Measurements from ENCODE around the gene KLHL36. TPM values are rescaled to one million over a fixed set of nuclear protein-coding genes. Genes with fewer than 3 reads are reported as not detected.

The KLHL36 gene
- total RNA-seq, 1 donor from 2014 or later, result 78.5 TPM

DNA sequence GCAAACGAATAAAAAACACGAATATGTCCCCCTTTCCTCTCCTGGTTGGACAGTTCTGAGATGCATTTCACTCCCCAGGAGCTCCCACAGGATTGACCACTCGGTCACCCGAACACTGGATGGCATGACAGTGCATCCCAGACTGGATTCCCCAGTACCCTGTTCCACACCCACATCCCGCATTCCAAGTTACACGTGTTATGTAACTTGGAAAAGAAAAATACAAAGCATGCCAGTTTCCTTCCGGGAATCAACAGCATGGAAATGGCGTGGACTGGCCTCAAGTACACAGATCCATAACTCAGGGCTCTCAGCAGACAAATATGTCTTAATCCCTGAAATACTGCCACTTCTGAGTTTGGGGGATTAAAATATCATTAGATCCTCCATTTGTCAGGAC is 12.6 kb upstream of the KLHL36 start:
- Histone ChIP-seq H3K27me3 (ENCODE audit: control insufficient read depth, insufficient read depth, low read length) (no peaks in the 10 kb centered on the region), H3K36me3 (ENCODE audit: control insufficient read depth, insufficient read depth, low read length) (no peaks in the 10 kb centered on the region), H3K4me3 (ENCODE audit: low read depth, low read length) (no peak overlapping the region)
- TF ChIP-seq, protein P1, sequence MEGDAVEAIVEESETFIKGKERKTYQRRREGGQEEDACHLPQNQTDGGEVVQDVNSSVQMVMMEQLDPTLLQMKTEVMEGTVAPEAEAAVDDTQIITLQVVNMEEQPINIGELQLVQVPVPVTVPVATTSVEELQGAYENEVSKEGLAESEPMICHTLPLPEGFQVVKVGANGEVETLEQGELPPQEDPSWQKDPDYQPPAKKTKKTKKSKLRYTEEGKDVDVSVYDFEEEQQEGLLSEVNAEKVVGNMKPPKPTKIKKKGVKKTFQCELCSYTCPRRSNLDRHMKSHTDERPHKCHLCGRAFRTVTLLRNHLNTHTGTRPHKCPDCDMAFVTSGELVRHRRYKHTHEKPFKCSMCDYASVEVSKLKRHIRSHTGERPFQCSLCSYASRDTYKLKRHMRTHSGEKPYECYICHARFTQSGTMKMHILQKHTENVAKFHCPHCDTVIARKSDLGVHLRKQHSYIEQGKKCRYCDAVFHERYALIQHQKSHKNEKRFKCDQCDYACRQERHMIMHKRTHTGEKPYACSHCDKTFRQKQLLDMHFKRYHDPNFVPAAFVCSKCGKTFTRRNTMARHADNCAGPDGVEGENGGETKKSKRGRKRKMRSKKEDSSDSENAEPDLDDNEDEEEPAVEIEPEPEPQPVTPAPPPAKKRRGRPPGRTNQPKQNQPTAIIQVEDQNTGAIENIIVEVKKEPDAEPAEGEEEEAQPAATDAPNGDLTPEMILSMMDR (IDR thresholded peaks at IDR 0.05; ENCODE audit: insufficient read depth, low read length, poor library complexity, severe bottlenecking), result no peak
- no peak for DNase-seq (ENCODE audit: low read depth)

- TF ChIP-seq, protein P1 (IDR thresholded peaks at IDR 0.05; ENCODE audit: insufficient read depth, low read length, poor library complexity, severe bottlenecking), result no peak
- Histone ChIP-seq H3K36me3 (ENCODE audit: control insufficient read depth, insufficient read depth, low read length) (no peaks in the 10 kb centered on the region), H3K4me3 (ENCODE audit: low read depth, low read length) (no peak overlapping the region), H3K27me3 (ENCODE audit: control insufficient read depth, insufficient read depth, low read length) (no peaks in the 10 kb centered on the region)
- DNase-seq (ENCODE audit: low read depth), result no peak
These were observed 10.6 kb upstream of the KLHL36 start for GRCh38 chr16:84637709-84638108.

GRCh38 chr16:84638231-84638806 is 10.0 kb upstream of the KLHL36 start:
- Histone ChIP-seq H3K4me3 (ENCODE audit: low read depth, low read length) (no peak overlapping the region), H3K27me3 (ENCODE audit: control insufficient read depth, insufficient read depth, low read length) (no peaks in the 10 kb centered on the region), H3K36me3 (ENCODE audit: control insufficient read depth, insufficient read depth, low read length) (no peaks in the 10 kb centered on the region)
- DNase-seq (ENCODE audit: low read depth), result no peak
- TF ChIP-seq, protein P1 (IDR thresholded peaks at IDR 0.05; ENCODE audit: insufficient read depth, low read length, poor library complexity, severe bottlenecking), result no peak

DNA sequence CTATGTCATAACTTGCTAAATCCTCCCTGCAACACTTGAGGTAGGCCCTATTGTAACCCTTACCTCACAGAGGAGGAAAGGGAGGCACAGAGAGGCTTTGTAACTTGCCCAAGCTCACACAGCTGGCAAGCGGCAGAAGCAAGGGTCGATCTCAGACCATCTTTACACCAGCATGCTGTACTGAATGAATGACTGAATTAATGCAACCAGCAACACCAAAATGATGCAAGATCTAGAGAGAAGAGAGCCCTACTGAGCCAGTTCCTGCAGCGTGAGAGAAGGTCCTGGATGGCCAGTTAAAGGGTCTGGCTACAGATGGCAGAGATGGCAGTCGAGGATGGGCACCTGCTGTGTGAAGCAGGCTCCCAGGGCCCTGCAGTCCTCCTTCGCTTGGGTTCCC is 8.2 kb upstream of the KLHL36 start:
- no peaks in the 10 kb centered on the region for H3K36me3 ChIP-seq (ENCODE audit: control insufficient read depth, insufficient read depth, low read length)
- DNase-seq (ENCODE audit: low read depth), result no peak
- no peak overlapping the region for H3K4me3 ChIP-seq (ENCODE audit: low read depth, low read length)
- TF ChIP-seq, protein P1 (IDR thresholded peaks at IDR 0.05; ENCODE audit: insufficient read depth, low read length, poor library complexity, severe bottlenecking), result no peak
- H3K27me3 ChIP-seq (ENCODE audit: control insufficient read depth, insufficient read depth, low read length), result no peaks in the 10 kb centered on the region

GRCh38 chr16:84641643-84642358 is 6.5 kb upstream of the KLHL36 start:
- Histone ChIP-seq H3K36me3 (ENCODE audit: control insufficient read depth, insufficient read depth, low read length) (no peaks in the 10 kb centered on the region), H3K27me3 (ENCODE audit: control insufficient read depth, insufficient read depth, low read length) (no peaks in the 10 kb centered on the region), H3K4me3 (ENCODE audit: low read depth, low read length) (no peak overlapping the region)
- TF ChIP-seq, protein P1 (IDR thresholded peaks at IDR 0.05; ENCODE audit: insufficient read depth, low read length, poor library complexity, severe bottlenecking), result no peak
- DNase-seq (ENCODE audit: low read depth), result no peak

Data from kidney epithelial cell (primary cell).